ENCODE measurements around the gene VKORC1L1. TPM values are rescaled to one million over a fixed set of nuclear protein-coding genes. Genes with fewer than 3 reads are reported as not detected.

The VKORC1L1 gene
- total and polyA plus RNA-seq, 12 donors = 3.7 to 47.7 (median 12.0) TPM

GRCh38 chr7:65926588-65926987 is 53.7 kb downstream of the VKORC1L1 start:
- Histone ChIP-seq H3K4me1 (replicated peaks in 1 of 2) (no peaks in the 10 kb centered on the region), H3K9me3 (replicated peaks in 1 of 3) (no peaks in the 10 kb centered on the region), H3K4me3 (no peak overlapping the region), H3K27me3 (no peaks in the 10 kb centered on the region), H3K27ac (no peak overlapping the region), H3K36me3 (replicated peaks in 1 of 2) (no peaks in the 10 kb centered on the region)
- intact Hi-C loops (cut with DNase I) = no loop called here
- TF ChIP-seq CTCF (IDR thresholded peaks at IDR 0.05) (no peak), POLR2A (IDR thresholded peaks at IDR 0.05) (no peak)
- DNase-seq = no peak

GRCh38 chr7:65927489-65928448 is 54.9 kb downstream of the VKORC1L1 start:
- WGBS, 4 donors = 76 to 87% (median 83%) methylated on average over 6 of the region's 6 CpGs
- no peak for TF ChIP-seq POLR2A (IDR thresholded peaks at IDR 0.05)
- TF ChIP-seq CTCF (IDR thresholded peaks at IDR 0.05) = no peak
- H3K27ac ChIP-seq = no peak overlapping the region
- DNase-seq = no peak
- no peak overlapping the region for H3K4me3 ChIP-seq
- H3K9me3 ChIP-seq (replicated peaks in 1 of 3) = no peaks in the 10 kb centered on the region
- intact Hi-C loops (cut with DNase I) = no loop called here
- no peaks in the 10 kb centered on the region for H3K27me3 ChIP-seq
- H3K4me1 ChIP-seq (replicated peaks in 1 of 2) = no peaks in the 10 kb centered on the region
- H3K36me3 ChIP-seq (replicated peaks in 1 of 2) = no peaks in the 10 kb centered on the region

GRCh38 chr7:65931685-65932084 is 58.8 kb downstream of the VKORC1L1 start:
- no peak overlapping the region for H3K4me3 ChIP-seq
- no peaks in the 10 kb centered on the region for H3K4me1 ChIP-seq (replicated peaks in 1 of 2)
- H3K9me3 ChIP-seq (replicated peaks in 1 of 3) = no peaks in the 10 kb centered on the region
- 86 to 96% (median 93%) methylated on average over 4 of the region's 4 CpGs for WGBS, 4 donors
- DNase-seq = no peak
- no peaks in the 10 kb centered on the region for H3K36me3 ChIP-seq (replicated peaks in 1 of 2)
- intact Hi-C loops (cut with DNase I) = no loop called here
- H3K27me3 ChIP-seq = no peaks in the 10 kb centered on the region
- no peak overlapping the region for H3K27ac ChIP-seq
- no peak for TF ChIP-seq CTCF (IDR thresholded peaks at IDR 0.05)
- no peak for TF ChIP-seq POLR2A (IDR thresholded peaks at IDR 0.05)

GRCh38 chr7:65937296-65937695 is 64.4 kb downstream of the VKORC1L1 start:
- WGBS, 4 donors = 97 to 100% (median 98%) methylated on average over 2 of the region's 2 CpGs
- no peak overlapping the region for H3K27ac ChIP-seq
- intact Hi-C loops (cut with DNase I) = no loop called here
- H3K4me3 ChIP-seq = no peak overlapping the region
- H3K36me3 ChIP-seq (replicated peaks in 1 of 2) = no peaks in the 10 kb centered on the region
- DNase-seq = no peak
- H3K27me3 ChIP-seq = no peaks in the 10 kb centered on the region
- no peaks in the 10 kb centered on the region for H3K9me3 ChIP-seq (replicated peaks in 1 of 3)
- TF ChIP-seq CTCF (IDR thresholded peaks at IDR 0.05) (no peak), POLR2A (IDR thresholded peaks at IDR 0.05) (no peak)
- H3K4me1 ChIP-seq (replicated peaks in 1 of 2) = no peaks in the 10 kb centered on the region

Measured in adrenal gland (tissue), 12 donors.